SK-N-SH (cell line): ENCODE results near the gene PLAU. TPM values are rescaled to one million over a fixed set of nuclear protein-coding genes. Genes with fewer than 3 reads are reported as not detected.

Source experiments
- CTCF ChIA-PET: fragments of 300-600, 350-600 bp; formaldehyde crosslinking; extraction: SDS; loops from one replicate; lab custom pipeline; 2021; lab: Yijun Ruan, JAX
- POLR2A ChIA-PET: fragments of 350-600 bp; sonication (Branson Sonifier 250); formaldehyde crosslinking; extraction: SDS; loops from one replicate; lab custom pipeline; 2020; ENCODE audit warnings: antibody characterized with exemption, inconsistent platforms; lab: Yijun Ruan, JAX
- DNase-seq: peaks from one replicate; pipeline ENCODE4 v3.0.0; 2012
- H2AFZ ChIP-seq: fragments of 200-600 bp; sonication (generic); 2 replicates; pipeline ENCODE4 v1.8.1; 2016; ENCODE audit warnings: antibody characterized with exemption, mild to moderate bottlenecking, low read depth
- H3F3A ChIP-seq: fragments of 200-600 bp; sonication (generic); replicated peaks from 2 replicates; pipeline ENCODE3; 2016; ENCODE audit warnings: antibody characterized with exemption, mild to moderate bottlenecking; ENCODE audit not compliant: insufficient read depth
- H3K27ac ChIP-seq, 2 experiments: fragments of 200-500 bp in 1 of 2; fragments of 200-600 bp in 1 of 2; sonication (Bioruptor generic) in 1 of 2; sonication (generic), shearing (Covaris generic) in 1 of 2; 2 replicates each; pipeline versions ENCODE4 v1.5.1 to v1.6.1; 2014 to 2016; ENCODE audit warnings: low read depth in 2 of 2, inconsistent platforms in 1 of 2, low read length in 1 of 2, mild to moderate bottlenecking in 1 of 2, mixed read lengths in 1 of 2
- H3K27me3 ChIP-seq: fragments of 200-600 bp; sonication (generic), shearing (Covaris generic); 2 replicates; pipeline ENCODE4 v1.6.1; 2016; ENCODE audit warnings: mixed run types; ENCODE audit not compliant: insufficient read depth
- H3K36me3 ChIP-seq, 2 experiments: fragments of 200-500 bp in 1 of 2; fragments of 200-600 bp in 1 of 2; sonication (Bioruptor generic) in 1 of 2; sonication (generic) in 1 of 2; replicated peaks in 1 of 2; 2 replicates each; pipeline versions ENCODE3 to v1.5.1; 2014 to 2016; ENCODE audit warnings: low read length in 1 of 2, mild to moderate bottlenecking in 1 of 2; ENCODE audit not compliant: insufficient read depth in 2 of 2, control insufficient read depth in 1 of 2
- H3K4me1 ChIP-seq, 2 experiments: fragments of 200-500 bp in 1 of 2; fragments of 200-600 bp in 1 of 2; sonication (Bioruptor generic) in 1 of 2; sonication (generic), shearing (Covaris generic) in 1 of 2; 2 replicates each; pipeline versions ENCODE4 v1.5.1 to v1.6.1; 2014 to 2016; ENCODE audit warnings: low read depth in 1 of 2, low read length in 1 of 2, mixed run types in 1 of 2; ENCODE audit not compliant: insufficient read depth in 2 of 2, control insufficient read depth in 1 of 2
- H3K4me2 ChIP-seq: fragments of 200-600 bp; sonication (generic), shearing (Covaris generic); 2 replicates; pipeline ENCODE4 v1.6.1; 2017; ENCODE audit warnings: mixed run types
- H3K4me3 ChIP-seq, 2 experiments: fragments of 200-500 bp in 1 of 2; fragments of 200-600 bp in 1 of 2; sonication (Bioruptor generic) in 1 of 2; sonication (generic), shearing (Covaris generic) in 1 of 2; 2 replicates each; pipeline versions ENCODE4 v1.5.1 to v1.8.1; 2014 to 2016; ENCODE audit warnings: low read depth in 2 of 2, inconsistent platforms in 1 of 2, low read length in 1 of 2, mild to moderate bottlenecking in 1 of 2, mixed read lengths in 1 of 2, moderate library complexity in 1 of 2
- H3K79me2 ChIP-seq: fragments of 200-600 bp; sonication (generic); 2 replicates; pipeline ENCODE4 v1.8.1; 2017; ENCODE audit warnings: mild to moderate bottlenecking; ENCODE audit not compliant: insufficient read depth
- H3K9ac ChIP-seq: fragments of 200-600 bp; sonication (generic); 2 replicates; pipeline ENCODE4 v1.6.1; 2017; ENCODE audit warnings: mixed run types
- H3K9me2 ChIP-seq: fragments of 200-600 bp; sonication (generic); 2 replicates; pipeline ENCODE4 v1.6.1; 2017; ENCODE audit warnings: mixed run types
- H3K9me3 ChIP-seq: fragments of 200-600 bp; sonication (generic); 2 replicates; pipeline ENCODE4 v1.6.1; 2017; ENCODE audit warnings: mixed run types, mild to moderate bottlenecking, moderate library complexity
- H4K20me1 ChIP-seq: fragments of 200-600 bp; sonication (generic); 2 replicates; pipeline ENCODE4 v1.6.1; 2017; ENCODE audit warnings: mild to moderate bottlenecking, mixed run types; ENCODE audit not compliant: insufficient read depth
- FOSL2 ChIP-seq: IDR thresholded peaks from 2 replicates; pipeline ENCODE4 v1.4.0; 2012; ENCODE audit warnings: low read depth, mild to moderate bottlenecking, moderate library complexity, borderline replicate concordance
- MXI1 ChIP-seq: IDR thresholded peaks from 2 replicates; pipeline ENCODE4 v1.6.1; 2012; ENCODE audit warnings: mild to moderate bottlenecking, low read depth, low read length, improper control_type of control experiment
- WGBS: methylation state at CpG from one replicate; pipeline ENCODE4 v1.1.6; 2017; ENCODE audit warnings: low lambda C conversion rate; 5-methylcytosine and 5-hydroxymethylcytosine counted together
- polyA plus RNA-seq, 3 experiments: library from polyadenylated mRNA; depleted of rRNA; stranded (reverse); fragments of >200 nt; gene quantifications; 2 replicates each; pipeline ENCODE4 v1.2.3, GENCODE V29; 2012
- TF ChIP-seq, protein P1 (sequence below): IDR thresholded peaks from 2 replicates; pipeline ENCODE4 v1.4.0; 2012; ENCODE audit warnings: low read depth, borderline replicate concordance
- TF ChIP-seq, protein P2 (sequence below): fragments of 150-350 bp; IDR thresholded peaks from 2 replicates; pipeline ENCODE4 v1.6.1; 2017; ENCODE audit warnings: antibody characterized with exemption, low read length, low read depth, borderline replicate concordance
- TF ChIP-seq, protein P3 (sequence below): IDR thresholded peaks from 2 replicates; pipeline ENCODE4 v1.4.0; 2012; ENCODE audit warnings: low read depth

The PLAU gene
- polyA plus RNA-seq, 1 of the 3 experiments (the other 2 are of a cell fraction), result 200 TPM

DNA sequence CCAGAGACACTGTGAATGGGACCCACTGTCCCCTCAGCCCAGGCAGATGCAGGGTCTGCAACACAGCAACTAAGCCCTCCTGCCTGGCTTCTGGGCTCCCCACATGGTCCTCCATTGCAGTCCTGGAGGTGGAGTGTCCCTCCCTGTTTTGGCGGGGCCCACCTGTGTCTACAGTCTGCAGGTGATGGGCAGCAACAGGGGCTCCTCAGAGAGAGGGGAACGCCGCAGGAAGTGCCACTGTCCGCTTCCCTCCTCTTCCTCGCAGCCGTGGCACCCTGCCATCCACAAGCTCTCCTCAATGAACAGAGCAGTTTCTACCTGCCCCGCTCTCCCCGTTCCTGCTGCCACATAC, 45.8 kb upstream of the PLAU start (continued):
- TF ChIP-seq, protein P1, sequence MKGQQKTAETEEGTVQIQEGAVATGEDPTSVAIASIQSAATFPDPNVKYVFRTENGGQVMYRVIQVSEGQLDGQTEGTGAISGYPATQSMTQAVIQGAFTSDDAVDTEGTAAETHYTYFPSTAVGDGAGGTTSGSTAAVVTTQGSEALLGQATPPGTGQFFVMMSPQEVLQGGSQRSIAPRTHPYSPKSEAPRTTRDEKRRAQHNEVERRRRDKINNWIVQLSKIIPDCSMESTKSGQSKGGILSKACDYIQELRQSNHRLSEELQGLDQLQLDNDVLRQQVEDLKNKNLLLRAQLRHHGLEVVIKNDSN, result no peak

DNA sequence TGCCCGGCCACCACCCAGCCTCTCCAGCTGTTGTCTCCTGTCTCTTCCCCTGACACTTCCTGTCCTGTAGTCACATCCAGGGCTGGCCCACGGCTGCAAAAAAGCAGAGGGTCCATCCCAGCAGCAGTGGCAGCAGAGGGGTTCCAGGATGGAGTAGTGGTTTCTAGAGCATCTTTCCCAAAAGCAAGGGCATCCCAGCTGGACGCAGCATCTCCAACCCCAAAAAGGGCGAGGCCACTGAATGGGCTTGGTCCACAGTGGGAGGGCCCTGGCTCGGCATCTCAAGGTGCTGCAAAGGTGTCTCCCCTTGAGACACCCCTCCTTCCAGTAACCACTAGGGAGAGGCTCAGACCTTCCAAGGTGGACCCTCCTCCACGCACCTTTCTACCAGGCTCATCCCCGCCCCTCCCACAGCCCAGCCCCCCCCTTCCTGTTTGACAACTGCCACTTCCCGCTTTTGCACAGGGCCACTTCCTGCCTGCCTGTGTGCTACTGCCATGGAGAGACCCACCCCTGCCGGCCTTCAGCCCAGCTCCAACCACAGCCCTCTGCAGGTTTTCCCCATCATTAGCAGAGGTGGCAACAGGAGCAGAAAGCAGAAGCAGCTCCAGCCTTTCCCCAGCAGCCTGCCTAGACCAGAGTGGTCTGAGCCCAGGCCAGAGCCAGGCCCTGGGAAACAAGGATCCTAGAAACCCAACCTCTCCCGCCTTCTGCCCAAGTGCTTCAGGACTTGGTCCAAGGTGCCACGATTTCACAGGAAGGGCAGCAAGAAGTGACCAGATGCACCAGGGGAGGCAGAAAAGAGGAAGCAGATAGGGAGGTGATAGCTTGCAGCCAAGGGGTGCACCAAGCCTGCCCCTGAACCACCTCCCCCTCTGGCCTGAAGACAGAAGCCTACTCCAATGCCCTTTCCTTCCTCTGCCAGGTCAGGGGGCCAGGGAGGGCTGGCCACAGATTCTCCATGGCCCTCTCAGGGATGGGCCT, 45.2 kb upstream of the PLAU start:
- no peak for DNase-seq
- Histone ChIP-seq H2AFZ (no peak overlapping the region), H3K27ac (no peak overlapping the region), H3K27me3 (no peaks in the 10 kb centered on the region), H3K4me2 (no peak overlapping the region), H3K9ac (no peak overlapping the region), H3F3A (no peaks in the 10 kb centered on the region), H3K4me1 (peaks cover 0 to 6% of the 10 kb centered on the region in 2 experiments; a peak in 1 of 4 replicates), H3K36me3 (peaks cover 19 to 63% of the 10 kb centered on the region in 2 experiments), H3K79me2 (peaks cover 45% of the 10 kb centered on the region), H3K9me2 (no peaks in the 10 kb centered on the region), H4K20me1 (peaks cover 24% of the 10 kb centered on the region), H3K9me3 (no peaks in the 10 kb centered on the region), H3K4me3 (no peak overlapping the region)
- ChIA-PET POLR2A (no interaction called here), CTCF (interaction anchor here (1.1 to 37.3 kb wide), 4 partner anchors 8 to 22 kb away, joined by 3 to 753 read pairs (median 34); partner anchors contain the start of gene CAMK2G)
- WGBS, result 98% methylated on average over 7 of the region's 11 CpGs
- TF ChIP-seq, protein P2, sequence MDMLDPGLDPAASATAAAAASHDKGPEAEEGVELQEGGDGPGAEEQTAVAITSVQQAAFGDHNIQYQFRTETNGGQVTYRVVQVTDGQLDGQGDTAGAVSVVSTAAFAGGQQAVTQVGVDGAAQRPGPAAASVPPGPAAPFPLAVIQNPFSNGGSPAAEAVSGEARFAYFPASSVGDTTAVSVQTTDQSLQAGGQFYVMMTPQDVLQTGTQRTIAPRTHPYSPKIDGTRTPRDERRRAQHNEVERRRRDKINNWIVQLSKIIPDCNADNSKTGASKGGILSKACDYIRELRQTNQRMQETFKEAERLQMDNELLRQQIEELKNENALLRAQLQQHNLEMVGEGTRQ, result no peak
- no peak for TF ChIP-seq FOSL2

DNA sequence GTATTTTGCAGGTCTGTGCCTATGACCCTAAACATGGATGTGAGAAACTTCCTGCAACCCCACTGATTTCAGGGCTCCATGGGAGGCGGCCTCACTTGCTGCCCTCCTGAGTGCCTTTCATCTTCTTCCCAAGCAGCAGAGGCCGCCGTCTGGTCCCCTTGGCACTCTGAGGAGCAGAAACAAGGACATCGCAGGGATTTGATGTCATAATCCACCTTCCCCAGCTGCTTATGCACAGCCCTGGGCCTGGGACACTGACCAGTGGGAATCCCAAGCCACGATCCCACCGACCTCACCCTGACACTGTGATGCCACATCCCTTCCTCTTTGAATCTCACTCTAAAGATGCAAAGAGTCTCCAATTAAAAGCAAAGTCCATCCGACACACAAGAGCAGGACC, 44.3 kb upstream of the PLAU start:
- H3K27ac ChIP-seq, result no peak overlapping the region
- no peak overlapping the region for H2AFZ ChIP-seq
- H3K36me3 ChIP-seq, result peaks cover 22 to 65% of the 10 kb centered on the region in 2 experiments
- H3F3A ChIP-seq, result no peaks in the 10 kb centered on the region
- H3K4me2 ChIP-seq, result no peak overlapping the region
- no peak overlapping the region for H3K9ac ChIP-seq
- WGBS, result 98% methylated on average over 7 of the region's 7 CpGs
- peaks cover 0 to 11% of the 10 kb centered on the region in 2 experiments; a peak in 1 of 4 replicates for H3K4me1 ChIP-seq
- POLR2A ChIA-PET, result no interaction called here
- DNase-seq, result no peak
- TF ChIP-seq MXI1, result no peak
- TF ChIP-seq, protein P3, sequence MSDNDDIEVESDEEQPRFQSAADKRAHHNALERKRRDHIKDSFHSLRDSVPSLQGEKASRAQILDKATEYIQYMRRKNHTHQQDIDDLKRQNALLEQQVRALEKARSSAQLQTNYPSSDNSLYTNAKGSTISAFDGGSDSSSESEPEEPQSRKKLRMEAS, result no peak
- TF ChIP-seq, all 33 proteins: peak for 0
- H4K20me1 ChIP-seq, result peaks cover 31% of the 10 kb centered on the region
- peaks cover 50% of the 10 kb centered on the region for H3K79me2 ChIP-seq
- H3K9me3 ChIP-seq, result no peaks in the 10 kb centered on the region
- CTCF ChIA-PET, result interaction anchor here (1.7 to 37.3 kb wide), 3 partner anchors 13 to 215 kb away, joined by 4 to 753 read pairs (median 65); no protein-coding TSS in a partner anchor
- H3K9me2 ChIP-seq, result no peaks in the 10 kb centered on the region
- H3K27me3 ChIP-seq, result no peaks in the 10 kb centered on the region
- H3K4me3 ChIP-seq, result no peak overlapping the region
